HG02973 (cell line): ENCODE results near the gene ZNF816.
A peak's percentile ranks its signal among the peaks of the same experiment; 100 is the strongest.
"Not testable (repeated sequence)": the region's sequence is repeated elsewhere in the genome, so short reads cannot be mapped to it uniquely, and the experiment has no call there.

ENCODE experiments used
- ATAC-seq: cut with Tn5 transposase; IDR thresholded peaks from one replicate; pipeline ENCODE4 v1.9.1; 2021; ENCODE audit warnings: moderate library complexity; ENCODE audit not compliant: unreplicated experiment

ZNF816 gene

GRCh38 chr19:52936151-52936953, 26.3 kb downstream of the ZNF816 start:
- ATAC-seq: no peak

- ATAC-seq: no peak
Measured at GRCh38 chr19:52935434-52935833, 27.2 kb downstream of the ZNF816 start.

GRCh38 chr19:52924641-52925040, 38.0 kb downstream of the ZNF816 start:
- not testable (repeated sequence) for ATAC-seq

- no peak for ATAC-seq
Measured at GRCh38 chr19:52923778-52924593, 38.7 kb downstream of the ZNF816 start.

- ATAC-seq: peak; percentile 94
Measured at GRCh38 chr19:52922841-52923777, 39.6 kb downstream of the ZNF816 start, which contains the start of gene ZNF888. Gene ZNF888, minus strand, starts transcription at chr19:52923428. Its CDS starts 5,555 bp downstream, at chr19:52917873.

GRCh38 chr19:52917531-52917930, 45.1 kb downstream of the ZNF816 start:
- no peak for ATAC-seq

GRCh38 chr19:52910648-52911047, 52.0 kb downstream of the ZNF816 start:
- ATAC-seq: no peak

- ATAC-seq: not testable (repeated sequence)
Measured at GRCh38 chr19:52904052-52904780, 58.5 kb downstream of the ZNF816 start.

GRCh38 chr19:52901842-52902241, 60.8 kb downstream of the ZNF816 start:
- no peak for ATAC-seq
